K562 (cell line): ENCODE measurements around the gene EPO. TPM values are rescaled to one million over a fixed set of nuclear protein-coding genes. Genes with fewer than 3 reads are reported as not detected.

Experiments used
- BRD9 ChIP-seq: fragments of 450-650 bp; IDR thresholded peaks from 2 replicates; pipeline ENCODE4 v1.6.1; 2018; ENCODE audit warnings: low read depth; ENCODE audit not compliant: partially characterized antibody
- CBFB ChIP-seq: sonication (generic); formaldehyde crosslinking; IDR thresholded peaks from 2 replicates; pipeline ENCODE4 v1.4.0; 2020; ENCODE audit warnings: mild to moderate bottlenecking, missing genetic modification reagents
- E2F3 ChIP-seq: fragments of 250-450 bp; sonication (Bioruptor Pico); IDR thresholded peaks from 2 replicates; pipeline ENCODE4 v1.4.0; 2020; ENCODE audit warnings: mild to moderate bottlenecking
- KDM1A ChIP-seq, 2 experiments: fragments of 450-650 bp; IDR thresholded peaks; 2 replicates each; pipeline ENCODE4 v1.6.1; 2016; ENCODE audit warnings: mild to moderate bottlenecking in 2 of 2
- MTA2 ChIP-seq: fragments of 450-650 bp; IDR thresholded peaks from 2 replicates; pipeline ENCODE4 v1.6.1; 2016; ENCODE audit warnings: low read depth
- NCOR1 ChIP-seq: fragments of 450-650 bp; IDR thresholded peaks from 2 replicates; pipeline ENCODE4 v1.6.1; 2016; ENCODE audit warnings: mild to moderate bottlenecking, moderate library complexity
- NFE2L1 ChIP-seq: fragments of 450-650 bp; IDR thresholded peaks from 2 replicates; pipeline ENCODE4 v1.6.1; 2016; ENCODE audit warnings: missing genetic modification characterization, low read depth, mild to moderate bottlenecking, missing compliant biosample characterization, moderate library complexity, borderline replicate concordance
- NONO ChIP-seq, 2 experiments: fragments of 200-400 bp in 1 of 2; fragments of 450-650 bp in 1 of 2; formaldehyde crosslinking in 1 of 2; IDR thresholded peaks; 2 replicates each; pipeline ENCODE4 v1.6.1; 2017; ENCODE audit warnings: low read depth in 2 of 2, mild to moderate bottlenecking in 2 of 2, moderate library complexity in 2 of 2, low read length in 1 of 2
- POLR2H ChIP-seq: IDR thresholded peaks from 2 replicates; pipeline ENCODE4 v1.6.1; 2016; ENCODE audit warnings: missing genetic modification characterization, low read depth, mild to moderate bottlenecking, control low read depth, missing compliant biosample characterization, moderate library complexity
- RHOXF2B ChIP-seq: fragments of 250-450 bp; sonication (Bioruptor Pico); conservative IDR thresholded peaks from 2 replicates; pipeline ENCODE4 v1.5.1; 2021
- SAP30 ChIP-seq: fragments of 200-600 bp; sonication (generic); IDR thresholded peaks from 2 replicates; pipeline ENCODE4 v1.6.1; 2012; ENCODE audit warnings: borderline replicate concordance, low read depth, mild to moderate bottlenecking, moderate library complexity, low read length, control low read depth, inconsistent platforms; ENCODE audit not compliant: insufficient read depth, poor library complexity, severe bottlenecking
- SMAD3 ChIP-seq: fragments of 450-650 bp; formaldehyde crosslinking; conservative IDR thresholded peaks from 2 replicates; pipeline ENCODE4 v1.4.0; 2020; ENCODE audit warnings: mild to moderate bottlenecking
- ZNF184 ChIP-seq: sonication (generic); formaldehyde crosslinking; IDR thresholded peaks from 2 replicates; pipeline ENCODE4 v1.5.0; 2020; ENCODE audit warnings: missing genetic modification reagents
- ZNF253 ChIP-seq: fragments of 250-450 bp; sonication (Bioruptor Pico); conservative IDR thresholded peaks from 2 replicates; pipeline ENCODE4 v1.6.1; 2021; ENCODE audit warnings: mild to moderate bottlenecking
- ZNF347 ChIP-seq: fragments of 450-650 bp; formaldehyde crosslinking; IDR thresholded peaks from 2 replicates; pipeline ENCODE4 v1.4.0; 2020; ENCODE audit warnings: low read depth, mild to moderate bottlenecking, moderate library complexity
- ZNF644 ChIP-seq: fragments of 200-800 bp; sonication (Bioruptor generic); IDR thresholded peaks from 2 replicates; pipeline ENCODE4 v1.6.1; 2016; ENCODE audit warnings: low read depth, missing genetic modification characterization, missing compliant biosample characterization
- polyA plus RNA-seq, 8 experiments: library from polyadenylated mRNA; depleted of rRNA in 4 of 8; stranded (reverse) in 5 of 8; unstranded in 3 of 8; fragments of >200 nt; fragmentation: Nextera tagmentation in 2 of 8; fragmentation: Illumina TruSeq in 1 of 8; extraction: Ambion mirVana in 2 of 8; extraction: Trizol in 1 of 8; gene quantifications; 2 replicates each; pipeline versions ENCODE4 v1.2.1 to v1.2.3, GENCODE V29; 2011 to 2014; ENCODE audit warnings: inconsistent platforms in 1 of 8, missing spikeins in 1 of 8
- total RNA-seq, 7 experiments: library from RNA; depleted of rRNA in 6 of 7; stranded (reverse); fragments of >200 nt in 6 of 7; fragmentation: Illumina TruSeq in 2 of 7; extraction: Trizol in 2 of 7; gene quantifications; 2 replicates each; pipeline versions ENCODE4 v1.2.1 to v1.2.3, GENCODE V29; 2011 to 2021; ENCODE audit warnings: low replicate concordance in 1 of 7
- TF ChIP-seq, protein P1 (sequence below), 2 experiments: IDR thresholded peaks; 2 replicates each; pipeline ENCODE4 v1.6.1; 2012; ENCODE audit warnings: improper control_type of control experiment in 2 of 2, low read depth in 2 of 2, low read length in 2 of 2, borderline replicate concordance in 1 of 2
- TF ChIP-seq, protein P2 (sequence below): fragments of 450-650 bp; IDR thresholded peaks from 2 replicates; pipeline ENCODE4 v1.6.1; 2014; ENCODE audit warnings: low read depth, mild to moderate bottlenecking, moderate library complexity, borderline replicate concordance
- TF ChIP-seq, protein P3 (sequence below): sonication (generic); formaldehyde crosslinking; IDR thresholded peaks from 2 replicates; pipeline ENCODE4 v1.5.0; 2020; ENCODE audit warnings: missing genetic modification reagents
- TF ChIP-seq, protein P4 (sequence below): sonication (generic); formaldehyde crosslinking; IDR thresholded peaks from 2 replicates; pipeline ENCODE4 v1.8.0; 2022; ENCODE audit warnings: mild to moderate bottlenecking, missing genetic modification reagents, borderline replicate concordance

EPO gene
- total and polyA plus RNA-seq, 9 of the 15 experiments (the other 6 are each of a cell fraction or from before 2014, with no cell fraction given): 0.06 to 0.41 (median 0.07) TPM; not detected in 6

DNA sequence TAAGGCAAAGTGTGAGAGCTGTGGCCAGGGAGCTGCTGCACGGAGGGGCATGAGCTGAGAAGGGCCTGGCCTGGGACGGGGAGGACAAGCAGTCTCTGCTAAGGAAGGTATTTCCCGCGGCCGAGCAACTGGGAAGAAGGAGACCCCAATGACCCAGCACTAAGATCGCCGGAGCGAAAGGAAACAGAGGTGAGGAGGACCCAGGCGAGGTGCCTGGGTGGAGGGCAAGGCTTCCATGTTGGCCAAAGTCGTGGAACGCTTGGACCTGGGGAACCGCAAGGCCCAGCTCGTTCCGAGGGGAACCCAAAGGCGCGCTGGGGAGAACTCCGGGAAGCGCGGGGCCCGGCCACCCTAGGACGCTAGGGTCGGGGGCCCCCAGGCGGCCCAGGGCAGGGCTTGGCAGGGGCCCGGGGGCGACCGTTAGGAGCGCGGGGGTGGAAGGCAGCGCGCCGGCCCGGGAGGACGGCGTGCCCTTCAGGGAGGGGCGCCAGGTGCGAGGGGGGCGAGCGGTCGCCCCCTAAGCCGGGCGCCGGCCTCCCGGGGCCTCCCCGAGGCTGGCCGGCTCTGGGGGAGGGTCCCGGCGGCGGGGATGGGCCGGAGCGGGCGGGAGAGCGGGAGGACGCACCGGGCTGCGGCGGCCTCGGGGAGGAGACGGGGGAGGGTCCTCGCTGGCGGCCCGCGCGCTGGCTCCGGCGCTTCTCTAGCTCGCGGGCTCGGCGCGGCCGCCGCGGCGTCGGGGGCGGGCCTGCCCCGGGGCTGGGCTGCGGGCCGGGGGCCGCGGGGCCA is 26.8 kb upstream of the EPO start (continued):
- TF ChIP-seq, protein P1, sequence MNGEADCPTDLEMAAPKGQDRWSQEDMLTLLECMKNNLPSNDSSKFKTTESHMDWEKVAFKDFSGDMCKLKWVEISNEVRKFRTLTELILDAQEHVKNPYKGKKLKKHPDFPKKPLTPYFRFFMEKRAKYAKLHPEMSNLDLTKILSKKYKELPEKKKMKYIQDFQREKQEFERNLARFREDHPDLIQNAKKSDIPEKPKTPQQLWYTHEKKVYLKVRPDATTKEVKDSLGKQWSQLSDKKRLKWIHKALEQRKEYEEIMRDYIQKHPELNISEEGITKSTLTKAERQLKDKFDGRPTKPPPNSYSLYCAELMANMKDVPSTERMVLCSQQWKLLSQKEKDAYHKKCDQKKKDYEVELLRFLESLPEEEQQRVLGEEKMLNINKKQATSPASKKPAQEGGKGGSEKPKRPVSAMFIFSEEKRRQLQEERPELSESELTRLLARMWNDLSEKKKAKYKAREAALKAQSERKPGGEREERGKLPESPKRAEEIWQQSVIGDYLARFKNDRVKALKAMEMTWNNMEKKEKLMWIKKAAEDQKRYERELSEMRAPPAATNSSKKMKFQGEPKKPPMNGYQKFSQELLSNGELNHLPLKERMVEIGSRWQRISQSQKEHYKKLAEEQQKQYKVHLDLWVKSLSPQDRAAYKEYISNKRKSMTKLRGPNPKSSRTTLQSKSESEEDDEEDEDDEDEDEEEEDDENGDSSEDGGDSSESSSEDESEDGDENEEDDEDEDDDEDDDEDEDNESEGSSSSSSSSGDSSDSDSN (IDR thresholded peaks at IDR 0.05; ENCODE audit: borderline replicate concordance in 1 of 2, low read depth in 2 of 2, low read length in 2 of 2): 0 out of 4 replicates have a peak, but pooled peaks of 1 of the 2 experiments have one; percentile 25
- TF ChIP-seq SAP30: peak; percentile 40
- no peak for TF ChIP-seq ZNF644 (tag)
- TF ChIP-seq KDM1A (IDR thresholded peaks at IDR 0.05): no peak
- no peak for TF ChIP-seq POLR2H (tag)
- TF ChIP-seq ZNF184 (CRISPR knock-in tag): no peak
- TF ChIP-seq, protein P2, sequence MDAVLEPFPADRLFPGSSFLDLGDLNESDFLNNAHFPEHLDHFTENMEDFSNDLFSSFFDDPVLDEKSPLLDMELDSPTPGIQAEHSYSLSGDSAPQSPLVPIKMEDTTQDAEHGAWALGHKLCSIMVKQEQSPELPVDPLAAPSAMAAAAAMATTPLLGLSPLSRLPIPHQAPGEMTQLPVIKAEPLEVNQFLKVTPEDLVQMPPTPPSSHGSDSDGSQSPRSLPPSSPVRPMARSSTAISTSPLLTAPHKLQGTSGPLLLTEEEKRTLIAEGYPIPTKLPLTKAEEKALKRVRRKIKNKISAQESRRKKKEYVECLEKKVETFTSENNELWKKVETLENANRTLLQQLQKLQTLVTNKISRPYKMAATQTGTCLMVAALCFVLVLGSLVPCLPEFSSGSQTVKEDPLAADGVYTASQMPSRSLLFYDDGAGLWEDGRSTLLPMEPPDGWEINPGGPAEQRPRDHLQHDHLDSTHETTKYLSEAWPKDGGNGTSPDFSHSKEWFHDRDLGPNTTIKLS: no peak
- no peak for TF ChIP-seq NFE2L1 (tag)
- TF ChIP-seq ZNF347 (CRISPR knock-in tag): no peak
- TF ChIP-seq CBFB: no peak
- TF ChIP-seq ZNF253 (CRISPR knock-in tag): no peak
- no peak for TF ChIP-seq NCOR1
- TF ChIP-seq, protein P3, sequence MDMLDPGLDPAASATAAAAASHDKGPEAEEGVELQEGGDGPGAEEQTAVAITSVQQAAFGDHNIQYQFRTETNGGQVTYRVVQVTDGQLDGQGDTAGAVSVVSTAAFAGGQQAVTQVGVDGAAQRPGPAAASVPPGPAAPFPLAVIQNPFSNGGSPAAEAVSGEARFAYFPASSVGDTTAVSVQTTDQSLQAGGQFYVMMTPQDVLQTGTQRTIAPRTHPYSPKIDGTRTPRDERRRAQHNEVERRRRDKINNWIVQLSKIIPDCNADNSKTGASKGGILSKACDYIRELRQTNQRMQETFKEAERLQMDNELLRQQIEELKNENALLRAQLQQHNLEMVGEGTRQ (CRISPR knock-in tag): no peak
- TF ChIP-seq MTA2: no peak
- no peak for TF ChIP-seq RHOXF2B (CRISPR knock-in tag)
- TF ChIP-seq, protein P4, sequence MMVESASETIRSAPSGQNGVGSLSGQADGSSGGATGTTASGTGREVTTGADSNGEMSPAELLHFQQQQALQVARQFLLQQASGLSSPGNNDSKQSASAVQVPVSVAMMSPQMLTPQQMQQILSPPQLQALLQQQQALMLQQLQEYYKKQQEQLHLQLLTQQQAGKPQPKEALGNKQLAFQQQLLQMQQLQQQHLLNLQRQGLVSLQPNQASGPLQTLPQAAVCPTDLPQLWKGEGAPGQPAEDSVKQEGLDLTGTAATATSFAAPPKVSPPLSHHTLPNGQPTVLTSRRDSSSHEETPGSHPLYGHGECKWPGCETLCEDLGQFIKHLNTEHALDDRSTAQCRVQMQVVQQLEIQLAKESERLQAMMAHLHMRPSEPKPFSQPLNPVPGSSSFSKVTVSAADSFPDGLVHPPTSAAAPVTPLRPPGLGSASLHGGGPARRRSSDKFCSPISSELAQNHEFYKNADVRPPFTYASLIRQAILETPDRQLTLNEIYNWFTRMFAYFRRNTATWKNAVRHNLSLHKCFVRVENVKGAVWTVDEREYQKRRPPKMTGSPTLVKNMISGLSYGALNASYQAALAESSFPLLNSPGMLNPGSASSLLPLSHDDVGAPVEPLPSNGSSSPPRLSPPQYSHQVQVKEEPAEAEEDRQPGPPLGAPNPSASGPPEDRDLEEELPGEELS: no peak
- no peak for TF ChIP-seq E2F3 (CRISPR knock-in tag)
- TF ChIP-seq BRD9: no peak
- no peak for TF ChIP-seq SMAD3 (CRISPR knock-in tag)
- 0 out of 4 replicates have a peak, but pooled peaks of 1 of the 2 experiments have one; percentile 35 for TF ChIP-seq NONO (IDR thresholded peaks at IDR 0.05; ENCODE audit: low read depth in 2 of 2, low read length in 1 of 2)
